SK-N-SH treated with all-trans-retinoic acid at 6 μM for 48 hours (cell line): ENCODE results near the gene NXPH1.

ENCODE experiments used
- ATAC-seq: fragments of 200-7000 bp; cut with Tn5 transposase; 3 replicates; pipeline ENCODE4 v1.9.1; 2020; ENCODE audit warnings: mild to moderate bottlenecking, moderate library complexity
- ARNTL ChIP-seq: fragments of 450-650 bp; formaldehyde crosslinking; IDR thresholded peaks from 2 replicates; pipeline ENCODE4 v1.5.0; 2020; ENCODE audit warnings: low read depth, mild to moderate bottlenecking, moderate library complexity, borderline replicate concordance
- BACH2 ChIP-seq: fragments of 250-450 bp; sonication (Bioruptor Pico); IDR thresholded peaks from 2 replicates; pipeline ENCODE4 v1.9.0; 2021; ENCODE audit warnings: mild to moderate bottlenecking, borderline replicate concordance
- CSDC2 ChIP-seq: fragments of 250-450 bp; sonication (Bioruptor Pico); IDR thresholded peaks from 2 replicates; pipeline ENCODE4 v1.5.0; 2020; ENCODE audit warnings: mild to moderate bottlenecking, moderate library complexity
- CSRNP3 ChIP-seq: fragments of 250-450 bp; sonication (Bioruptor Pico); IDR thresholded peaks from 2 replicates; pipeline ENCODE4 v1.5.1; 2021; ENCODE audit warnings: mild to moderate bottlenecking, moderate library complexity
- ESRRG ChIP-seq: fragments of 250-450 bp; sonication (Bioruptor Pico); IDR thresholded peaks from 2 replicates; pipeline ENCODE4 v1.6.1; 2021; ENCODE audit warnings: mild to moderate bottlenecking
- ISL1 ChIP-seq: fragments of 250-450 bp; sonication (Bioruptor Pico); IDR thresholded peaks from 2 replicates; pipeline ENCODE4 v2.1.2; 2022; ENCODE audit warnings: mild to moderate bottlenecking, moderate library complexity
- OSR1 ChIP-seq: fragments of 250-450 bp; sonication (Bioruptor Pico); IDR thresholded peaks from 2 replicates; pipeline ENCODE4 v1.8.0; 2022; ENCODE audit warnings: moderate library complexity, mild to moderate bottlenecking, inconsistent platforms
- PATZ1 ChIP-seq: fragments of 250-450 bp; sonication (Bioruptor Pico); IDR thresholded peaks from 2 replicates; pipeline ENCODE4 v1.8.0; 2020; ENCODE audit warnings: mild to moderate bottlenecking, moderate library complexity, borderline replicate concordance
- PPARA ChIP-seq: fragments of 250-450 bp; sonication (Bioruptor Pico); IDR thresholded peaks from 2 replicates; pipeline ENCODE4 v1.5.0; 2020; ENCODE audit warnings: mild to moderate bottlenecking, borderline replicate concordance
- RARB ChIP-seq: fragments of 250-450 bp; sonication (Bioruptor Pico); IDR thresholded peaks from 2 replicates; pipeline ENCODE4 v1.8.0; 2021; ENCODE audit warnings: mild to moderate bottlenecking, moderate library complexity
- SNAI2 ChIP-seq: fragments of 250-450 bp; sonication (Bioruptor Pico); IDR thresholded peaks from 2 replicates; pipeline ENCODE4 v1.5.0; 2020; ENCODE audit warnings: mild to moderate bottlenecking, moderate library complexity
- TCF4 ChIP-seq: fragments of 250-450 bp; sonication (Bioruptor Pico); IDR thresholded peaks from 2 replicates; pipeline ENCODE4 v1.8.0; 2021; ENCODE audit warnings: mild to moderate bottlenecking, moderate library complexity, borderline replicate concordance
- TOX ChIP-seq: fragments of 250-450 bp; sonication (Bioruptor Pico); IDR thresholded peaks from 2 replicates; pipeline ENCODE4 v1.8.0; 2021; ENCODE audit warnings: mild to moderate bottlenecking, moderate library complexity, borderline replicate concordance
- TSHZ2 ChIP-seq: fragments of 250-450 bp; sonication (Bioruptor Pico); IDR thresholded peaks from 2 replicates; pipeline ENCODE4 v1.5.0; 2020; ENCODE audit warnings: mild to moderate bottlenecking, moderate library complexity
- ZC3H10 ChIP-seq: fragments of 250-450 bp; sonication (Bioruptor Pico); IDR thresholded peaks from 2 replicates; pipeline ENCODE4 v1.5.1; 2021; ENCODE audit warnings: mild to moderate bottlenecking, moderate library complexity
- ZFP3 ChIP-seq: fragments of 250-450 bp; sonication (Bioruptor Pico); IDR thresholded peaks from 2 replicates; pipeline ENCODE4 v1.5.0; 2020; ENCODE audit warnings: mild to moderate bottlenecking, moderate library complexity
- ZFP30 ChIP-seq: fragments of 450-650 bp; formaldehyde crosslinking; IDR thresholded peaks from 2 replicates; pipeline ENCODE4 v1.5.0; 2022; ENCODE audit warnings: mild to moderate bottlenecking, moderate library complexity
- ZNF565 ChIP-seq: fragments of 450-650 bp; formaldehyde crosslinking; conservative IDR thresholded peaks from 2 replicates; pipeline ENCODE4 v1.5.0; 2020; ENCODE audit warnings: low read depth, mild to moderate bottlenecking, moderate library complexity
- ZNF70 ChIP-seq: fragments of 450-650 bp; formaldehyde crosslinking; IDR thresholded peaks from 2 replicates; pipeline ENCODE4 v1.5.0; 2020; ENCODE audit warnings: mild to moderate bottlenecking, moderate library complexity
- ZNF8 ChIP-seq: fragments of 450-650 bp; formaldehyde crosslinking; IDR thresholded peaks from 2 replicates; pipeline ENCODE4 v1.5.0; 2020; ENCODE audit warnings: mild to moderate bottlenecking, moderate library complexity
- TF ChIP-seq, protein P1 (sequence below): fragments of 250-450 bp; sonication (Bioruptor Pico); IDR thresholded peaks from 2 replicates; pipeline ENCODE4 v1.5.1; 2020; ENCODE audit warnings: low read depth, mild to moderate bottlenecking, moderate library complexity
- TF ChIP-seq, protein P2 (sequence below): fragments of 250-450 bp; sonication (Bioruptor Pico); IDR thresholded peaks from 2 replicates; pipeline ENCODE4 v1.8.0; 2021; ENCODE audit warnings: low read depth, mild to moderate bottlenecking, moderate library complexity, borderline replicate concordance

NXPH1 gene

DNA sequence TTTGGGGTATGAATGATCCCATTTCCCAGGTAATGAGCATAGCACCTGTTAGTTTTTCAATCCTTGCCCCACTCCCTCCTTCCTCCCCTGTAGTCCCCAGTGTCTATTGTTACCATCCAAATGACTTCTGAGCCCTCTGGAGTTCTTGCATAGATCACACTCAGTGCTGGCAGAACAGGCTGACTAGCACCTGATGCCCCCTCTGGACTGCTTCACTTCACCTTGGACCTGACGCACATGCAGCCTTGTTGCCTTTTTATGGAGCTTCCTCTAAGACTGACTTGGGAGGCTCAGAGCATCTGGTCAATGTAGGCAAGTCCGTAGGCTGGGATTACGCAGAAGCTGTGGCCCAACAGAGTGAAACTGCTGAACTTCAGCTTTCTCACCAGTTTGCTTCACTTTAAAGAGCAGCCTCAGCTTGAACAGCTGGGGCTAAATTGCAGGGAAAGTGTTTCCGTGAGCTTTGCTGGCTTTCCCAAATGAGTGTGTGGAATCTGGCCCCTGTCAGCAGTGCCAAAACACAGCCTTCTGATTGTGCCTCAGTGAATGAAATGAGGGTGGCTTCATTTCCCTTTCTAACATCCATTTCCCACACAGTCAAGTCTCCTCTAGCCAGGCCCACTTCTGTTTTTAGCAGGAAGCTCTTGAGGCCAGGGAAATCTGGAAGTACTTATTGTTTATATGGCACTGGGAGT, 48.5 kb downstream of the NXPH1 start:
- ATAC-seq, result no peak
- TF ChIP-seq PATZ1 (CRISPR knock-in tag) (no peak), SNAI2 (CRISPR knock-in tag) (no peak), ZFP3 (CRISPR knock-in tag) (no peak), TCF4 (no peak), ZNF565 (no peak), ZC3H10 (no peak), RARB (no peak), ISL1 (no peak), CSDC2 (CRISPR knock-in tag) (no peak), OSR1 (CRISPR knock-in tag) (no peak), BACH2 (CRISPR knock-in tag) (no peak), ESRRG (CRISPR knock-in tag) (no peak), ZNF8 (CRISPR knock-in tag) (no peak), ZNF70 (CRISPR knock-in tag) (no peak), ZFP30 (no peak), TOX (no peak)
- TF ChIP-seq, protein P1, sequence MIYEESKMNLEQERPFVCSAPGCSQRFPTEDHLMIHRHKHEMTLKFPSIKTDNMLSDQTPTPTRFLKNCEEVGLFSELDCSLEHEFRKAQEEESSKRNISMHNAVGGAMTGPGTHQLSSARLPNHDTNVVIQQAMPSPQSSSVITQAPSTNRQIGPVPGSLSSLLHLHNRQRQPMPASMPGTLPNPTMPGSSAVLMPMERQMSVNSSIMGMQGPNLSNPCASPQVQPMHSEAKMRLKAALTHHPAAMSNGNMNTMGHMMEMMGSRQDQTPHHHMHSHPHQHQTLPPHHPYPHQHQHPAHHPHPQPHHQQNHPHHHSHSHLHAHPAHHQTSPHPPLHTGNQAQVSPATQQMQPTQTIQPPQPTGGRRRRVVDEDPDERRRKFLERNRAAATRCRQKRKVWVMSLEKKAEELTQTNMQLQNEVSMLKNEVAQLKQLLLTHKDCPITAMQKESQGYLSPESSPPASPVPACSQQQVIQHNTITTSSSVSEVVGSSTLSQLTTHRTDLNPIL, result no peak

GRCh38 chr7:8490391-8491045, 57.1 kb downstream of the NXPH1 start:
- ATAC-seq, result no peak
- TF ChIP-seq ESRRG (CRISPR knock-in tag) (no peak), CSDC2 (CRISPR knock-in tag) (no peak), ZNF8 (CRISPR knock-in tag) (no peak), ZNF565 (no peak), ISL1 (no peak), BACH2 (CRISPR knock-in tag) (no peak), OSR1 (CRISPR knock-in tag) (no peak), ARNTL (CRISPR knock-in tag) (no peak), CSRNP3 (CRISPR knock-in tag) (no peak), TCF4 (no peak), ZFP30 (no peak), ZNF70 (CRISPR knock-in tag) (no peak), PPARA (CRISPR knock-in tag) (no peak)
- TF ChIP-seq, protein P2, sequence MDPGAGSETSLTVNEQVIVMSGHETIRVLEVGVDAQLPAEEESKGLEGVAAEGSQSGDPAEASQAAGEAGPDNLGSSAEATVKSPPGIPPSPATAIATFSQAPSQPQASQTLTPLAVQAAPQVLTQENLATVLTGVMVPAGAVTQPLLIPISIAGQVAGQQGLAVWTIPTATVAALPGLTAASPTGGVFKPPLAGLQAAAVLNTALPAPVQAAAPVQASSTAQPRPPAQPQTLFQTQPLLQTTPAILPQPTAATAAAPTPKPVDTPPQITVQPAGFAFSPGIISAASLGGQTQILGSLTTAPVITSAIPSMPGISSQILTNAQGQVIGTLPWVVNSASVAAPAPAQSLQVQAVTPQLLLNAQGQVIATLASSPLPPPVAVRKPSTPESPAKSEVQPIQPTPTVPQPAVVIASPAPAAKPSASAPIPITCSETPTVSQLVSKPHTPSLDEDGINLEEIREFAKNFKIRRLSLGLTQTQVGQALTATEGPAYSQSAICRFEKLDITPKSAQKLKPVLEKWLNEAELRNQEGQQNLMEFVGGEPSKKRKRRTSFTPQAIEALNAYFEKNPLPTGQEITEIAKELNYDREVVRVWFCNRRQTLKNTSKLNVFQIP (CRISPR knock-in tag), result no peak

GRCh38 chr7:8491106-8491505, 57.7 kb downstream of the NXPH1 start:
- no peak for TF ChIP-seq TOX
- TF ChIP-seq TSHZ2, result no peak
- TF ChIP-seq, all 23 proteins: peak for 0
- ATAC-seq, result no peak
